Tibial nerve (tissue), 3 donors: ENCODE measurements around the gene CCDC110.

ENCODE experiments used
- POLR2A ChIP-seq, 2 donors: fragments of 450-650 bp; IDR thresholded peaks; one replicate each; pipeline ENCODE4 v1.6.1; 2017; ENCODE audit warnings: antibody characterized with exemption in 2 of 2, mild to moderate bottlenecking in 2 of 2, moderate library complexity in 2 of 2
- TF ChIP-seq, protein P1 (sequence below), 5 experiments: fragments of 200-600 bp in 3 of 5; fragments of 450-650 bp in 2 of 5; sonication (generic) in 3 of 5; IDR thresholded peaks; one replicate each; pipeline ENCODE4 v1.5.1; 2016 to 2019; ENCODE audit warnings: antibody characterized with exemption in 5 of 5, mild to moderate bottlenecking in 3 of 5, moderate library complexity in 2 of 5

DNA sequence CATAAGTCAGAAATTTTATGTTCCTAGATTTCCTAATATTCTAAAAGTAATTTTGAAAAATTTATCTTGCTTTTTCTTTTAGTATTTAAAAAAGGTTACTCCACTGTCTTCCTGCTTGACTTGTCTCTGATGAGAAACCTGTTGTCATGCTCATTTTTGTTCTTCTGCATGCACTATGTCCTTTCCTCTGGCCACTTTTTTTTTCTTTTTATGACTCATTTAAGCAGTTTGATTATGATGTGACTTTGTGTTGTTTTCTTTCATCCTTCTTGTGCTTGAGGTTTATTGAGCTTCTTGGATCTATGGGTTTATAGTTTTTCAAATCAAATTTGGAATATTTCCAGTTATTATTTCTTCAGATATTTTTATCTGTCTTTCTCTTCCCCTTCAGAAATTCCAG lies 33.7 kb downstream of the CCDC110 start:
- TF ChIP-seq, protein P1, sequence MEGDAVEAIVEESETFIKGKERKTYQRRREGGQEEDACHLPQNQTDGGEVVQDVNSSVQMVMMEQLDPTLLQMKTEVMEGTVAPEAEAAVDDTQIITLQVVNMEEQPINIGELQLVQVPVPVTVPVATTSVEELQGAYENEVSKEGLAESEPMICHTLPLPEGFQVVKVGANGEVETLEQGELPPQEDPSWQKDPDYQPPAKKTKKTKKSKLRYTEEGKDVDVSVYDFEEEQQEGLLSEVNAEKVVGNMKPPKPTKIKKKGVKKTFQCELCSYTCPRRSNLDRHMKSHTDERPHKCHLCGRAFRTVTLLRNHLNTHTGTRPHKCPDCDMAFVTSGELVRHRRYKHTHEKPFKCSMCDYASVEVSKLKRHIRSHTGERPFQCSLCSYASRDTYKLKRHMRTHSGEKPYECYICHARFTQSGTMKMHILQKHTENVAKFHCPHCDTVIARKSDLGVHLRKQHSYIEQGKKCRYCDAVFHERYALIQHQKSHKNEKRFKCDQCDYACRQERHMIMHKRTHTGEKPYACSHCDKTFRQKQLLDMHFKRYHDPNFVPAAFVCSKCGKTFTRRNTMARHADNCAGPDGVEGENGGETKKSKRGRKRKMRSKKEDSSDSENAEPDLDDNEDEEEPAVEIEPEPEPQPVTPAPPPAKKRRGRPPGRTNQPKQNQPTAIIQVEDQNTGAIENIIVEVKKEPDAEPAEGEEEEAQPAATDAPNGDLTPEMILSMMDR (IDR thresholded peaks at IDR 0.05) = no peak
- TF ChIP-seq POLR2A (IDR thresholded peaks at IDR 0.05) = no peak
